ENCODE measurements around the gene UBE2E1. TPM values are rescaled to one million over a fixed set of nuclear protein-coding genes. Genes with fewer than 3 reads are reported as not detected.

UBE2E1 gene
- polyA plus RNA-seq, 3 donors: 142 to 162 (median 142) TPM

GRCh38 chr3:23810343-23811184 is 4.8 kb downstream of the UBE2E1 start:
- DNase-seq (ENCODE audit: extremely low read depth in 1 of 11, low read depth in 9 of 11, low spot score in 4 of 11): peak in 4 of 11 donors; percentile 39 to 52 (median 43)

- DNase-seq (ENCODE audit: extremely low read depth in 1 of 11, low read depth in 9 of 11, low spot score in 4 of 11): no peak
Measured at GRCh38 chr3:23811185-23811527, 5.4 kb downstream of the UBE2E1 start.

DNA sequence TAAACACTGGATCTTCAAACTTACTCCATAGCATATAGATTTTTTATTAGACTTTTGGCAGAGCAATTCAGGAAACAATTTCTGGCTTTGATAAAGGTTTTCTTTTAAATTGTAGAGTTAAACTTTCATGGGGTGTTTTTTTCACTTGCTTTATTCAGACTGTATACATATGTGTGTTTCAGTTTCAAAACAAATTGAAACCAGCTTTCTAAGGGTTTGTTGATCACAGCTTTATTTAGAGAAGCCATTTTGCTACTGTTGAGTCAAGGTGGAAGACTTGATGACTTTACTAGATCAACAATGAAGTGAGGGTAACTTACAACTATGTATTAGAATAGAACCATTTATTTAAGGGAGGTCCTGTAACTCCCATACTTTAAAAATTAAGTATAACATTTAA is 6.2 kb downstream of the UBE2E1 start:
- no peak for DNase-seq (ENCODE audit: extremely low read depth in 1 of 11, low read depth in 9 of 11, low spot score in 4 of 11)

GRCh38 chr3:23815879-23816278 is 10.1 kb downstream of the UBE2E1 start:
- no peak for DNase-seq (ENCODE audit: extremely low read depth in 1 of 11, low read depth in 9 of 11, low spot score in 4 of 11)

- no peak for DNase-seq (ENCODE audit: extremely low read depth in 1 of 11, low read depth in 9 of 11, low spot score in 4 of 11)
Measured at GRCh38 chr3:23816721-23817120, 11.0 kb downstream of the UBE2E1 start.

GRCh38 chr3:23817508-23818223 is 11.9 kb downstream of the UBE2E1 start:
- DNase-seq (ENCODE audit: extremely low read depth in 1 of 11, low read depth in 9 of 11, low spot score in 4 of 11): no peak

- no peak for DNase-seq (ENCODE audit: extremely low read depth in 1 of 11, low read depth in 9 of 11, low spot score in 4 of 11)
Measured at GRCh38 chr3:23819599-23820360, 14.0 kb downstream of the UBE2E1 start.

DNA sequence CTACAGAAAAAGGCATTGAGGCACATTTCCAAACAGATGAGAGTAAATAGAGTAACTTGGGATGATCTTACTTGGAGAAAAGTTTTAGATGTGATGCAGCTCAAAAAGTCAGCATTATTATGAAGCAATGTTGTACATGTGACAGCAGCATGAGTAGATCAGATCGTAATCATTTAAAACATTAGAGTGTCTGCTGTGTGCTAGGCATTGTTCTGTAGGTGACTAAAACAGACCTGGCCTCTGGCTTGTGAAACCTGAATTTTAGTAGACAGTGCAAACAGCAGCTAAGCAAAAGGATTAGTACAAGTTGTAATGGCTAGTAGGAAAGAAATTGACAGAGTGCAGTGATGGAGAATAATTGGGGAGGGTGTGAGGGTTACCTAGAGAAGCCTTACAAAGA is 15.1 kb downstream of the UBE2E1 start:
- DNase-seq (ENCODE audit: extremely low read depth in 1 of 11, low read depth in 9 of 11, low spot score in 4 of 11): no peak

DNA sequence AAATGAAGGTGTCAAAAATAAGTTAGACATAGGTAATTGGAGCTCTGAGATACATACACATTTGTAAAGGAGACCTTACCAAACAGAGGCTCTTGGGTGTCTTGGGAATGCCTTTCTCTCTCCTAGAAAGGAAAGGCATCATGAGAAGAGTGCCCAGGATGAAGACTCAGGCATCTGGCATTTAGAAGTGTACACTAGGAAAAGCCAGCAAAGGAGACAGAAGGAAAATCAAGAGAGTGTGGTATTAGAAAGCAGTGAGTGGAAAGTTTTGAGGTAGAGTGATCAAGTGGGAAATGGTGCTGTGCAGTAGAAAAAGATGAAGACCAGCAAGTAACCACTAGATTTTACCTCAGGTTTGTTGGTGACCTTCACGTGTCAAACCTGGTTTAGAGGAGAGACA is 16.1 kb downstream of the UBE2E1 start:
- no peak for DNase-seq (ENCODE audit: extremely low read depth in 1 of 11, low read depth in 9 of 11, low spot score in 4 of 11)

DNA sequence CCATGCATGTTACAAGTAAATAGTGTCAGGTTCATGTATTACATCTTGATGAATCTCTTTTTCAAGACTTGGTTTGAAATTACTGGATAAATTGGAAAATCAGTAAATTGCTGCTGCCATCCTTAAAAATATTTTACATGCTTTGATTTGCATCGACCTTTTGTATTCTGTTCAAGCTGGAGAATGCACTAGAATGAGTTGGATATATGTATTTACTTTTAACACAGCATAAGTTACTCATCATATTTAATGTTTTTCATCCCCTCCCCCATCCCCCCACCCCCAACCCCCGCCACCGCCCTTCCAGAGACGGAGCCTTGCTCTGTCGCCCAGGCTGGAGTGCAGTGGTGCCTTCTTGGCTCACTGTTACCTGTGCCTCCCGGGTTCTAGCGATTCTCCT is 16.8 kb downstream of the UBE2E1 start:
- no peak for DNase-seq (ENCODE audit: extremely low read depth in 1 of 11, low read depth in 9 of 11, low spot score in 4 of 11)

GRCh38 chr3:23823620-23824019 is 17.9 kb downstream of the UBE2E1 start:
- DNase-seq (ENCODE audit: extremely low read depth in 1 of 11, low read depth in 9 of 11, low spot score in 4 of 11): no peak

DNA sequence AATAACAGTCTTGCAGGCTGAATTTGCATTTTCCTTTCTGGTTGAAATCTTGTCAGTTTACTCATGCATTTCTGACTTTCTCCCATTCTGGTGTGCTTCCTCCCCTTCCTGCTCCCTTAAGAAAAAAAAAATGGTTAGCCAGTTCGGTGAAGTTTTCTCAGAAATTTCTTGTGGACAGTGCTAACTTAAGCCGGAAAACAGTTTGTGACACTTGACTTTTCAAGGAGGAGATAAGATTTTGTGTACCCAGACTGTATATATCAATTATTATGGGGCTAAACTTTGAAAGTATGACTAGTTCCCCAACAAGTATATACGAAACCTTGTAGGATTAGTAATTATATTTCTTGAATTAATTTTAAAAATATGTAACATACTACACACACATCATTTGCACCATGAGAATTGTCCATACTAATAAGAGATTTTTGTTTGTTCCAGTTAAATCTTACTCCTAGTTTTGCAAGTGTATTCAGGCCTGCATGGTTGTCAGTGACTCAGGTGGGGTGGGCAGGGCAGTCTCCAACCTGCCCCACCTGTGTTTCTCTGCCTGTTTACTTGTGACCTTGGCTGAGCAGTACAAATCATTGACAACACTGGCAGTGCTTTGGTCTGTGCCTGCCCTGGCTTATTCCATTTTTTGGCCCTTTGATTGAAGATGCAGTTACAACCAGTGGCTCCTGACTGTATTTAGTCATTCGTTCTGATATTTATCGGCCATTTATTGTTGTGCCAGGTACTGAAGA is 19.1 kb downstream of the UBE2E1 start:
- DNase-seq (ENCODE audit: extremely low read depth in 1 of 11, low read depth in 9 of 11, low spot score in 4 of 11): no peak

DNA sequence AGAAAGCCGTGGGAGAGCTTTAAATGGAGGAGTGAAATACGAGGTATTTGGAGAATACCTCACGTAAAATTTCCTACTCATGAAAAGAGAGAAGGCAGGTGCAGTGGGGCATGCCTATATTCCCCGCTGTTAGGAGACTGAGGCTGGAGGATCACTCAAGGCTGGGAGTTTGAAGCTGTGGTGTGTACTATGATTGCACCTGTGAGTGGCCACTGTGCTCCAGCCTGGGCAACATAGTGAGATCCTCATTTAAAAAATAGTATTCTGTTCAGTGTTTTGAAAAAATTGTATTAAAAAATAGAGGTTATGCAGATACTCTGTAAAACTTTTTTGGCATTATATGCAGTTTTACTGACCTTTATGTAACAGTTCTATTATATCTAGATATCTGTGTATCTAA is 20.0 kb downstream of the UBE2E1 start:
- no peak for DNase-seq (ENCODE audit: extremely low read depth in 1 of 11, low read depth in 9 of 11, low spot score in 4 of 11)

DNA sequence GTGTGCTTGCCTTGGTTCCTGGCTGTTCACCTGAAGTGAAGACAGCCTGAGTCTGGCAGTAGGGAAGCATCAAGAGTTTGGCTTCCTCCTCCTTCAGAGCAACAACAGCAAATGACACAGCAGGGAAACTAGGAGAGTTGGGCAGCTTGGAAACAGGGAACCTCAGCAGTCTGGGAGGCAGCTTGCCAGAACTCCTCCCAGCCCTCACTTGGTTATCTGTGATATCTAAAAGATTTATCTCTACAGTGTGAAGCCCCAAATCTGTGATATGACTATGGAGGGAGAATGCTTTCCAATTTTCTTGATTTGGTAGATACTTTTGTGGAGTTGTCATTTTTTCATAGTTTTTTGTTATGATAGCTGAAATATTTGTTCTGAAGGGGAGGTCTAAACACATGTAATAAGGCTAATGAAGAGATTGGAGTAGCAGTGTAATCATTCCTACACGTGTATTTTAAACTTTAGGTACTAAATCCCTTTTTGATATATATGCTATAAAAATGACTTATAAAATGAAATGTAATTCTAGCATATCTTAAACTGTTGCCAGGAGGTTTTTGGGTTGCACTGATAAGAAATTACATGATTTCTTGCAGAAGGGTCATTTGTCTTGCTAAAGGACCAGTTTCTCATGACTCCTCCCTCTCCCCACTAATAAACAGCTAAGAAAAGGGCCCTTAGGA is 20.8 kb downstream of the UBE2E1 start:
- no peak for DNase-seq (ENCODE audit: extremely low read depth in 1 of 11, low read depth in 9 of 11, low spot score in 4 of 11)

DNA sequence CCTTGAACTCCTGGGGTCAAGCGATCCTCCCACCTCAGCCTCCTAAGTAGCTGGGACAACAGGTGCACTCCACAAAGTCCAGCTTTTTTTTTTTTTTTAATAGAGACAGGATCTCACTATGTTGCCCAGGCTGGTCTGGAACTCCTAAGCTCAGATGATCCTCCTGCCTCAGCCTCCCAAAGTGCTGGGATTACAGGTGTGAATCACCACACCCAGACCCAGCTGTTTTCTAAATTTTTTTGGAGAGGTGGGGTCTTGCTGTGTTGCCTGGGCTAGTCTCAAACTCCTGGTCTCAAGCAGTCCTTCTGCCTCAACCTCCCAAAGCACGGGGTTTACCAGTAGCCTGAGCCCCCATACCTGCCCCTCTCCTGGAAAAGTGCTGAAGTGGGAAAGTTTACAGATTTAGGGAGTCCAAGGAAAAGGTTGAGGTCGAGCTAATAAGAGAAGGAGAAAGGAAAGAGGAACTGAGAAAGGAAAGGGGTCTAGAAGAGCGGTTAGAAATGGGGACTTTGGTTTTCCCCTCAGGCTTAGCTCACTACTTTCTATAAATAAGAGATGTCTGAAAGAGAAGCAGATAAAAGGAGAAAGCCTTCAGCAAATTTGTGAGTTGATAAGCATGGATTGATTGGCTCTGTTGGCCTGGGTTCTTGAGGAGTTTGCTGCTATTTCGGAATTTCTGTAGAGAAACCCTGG is 23.6 kb downstream of the UBE2E1 start:
- DNase-seq (ENCODE audit: extremely low read depth in 1 of 11, low read depth in 9 of 11, low spot score in 4 of 11): no peak

DNA sequence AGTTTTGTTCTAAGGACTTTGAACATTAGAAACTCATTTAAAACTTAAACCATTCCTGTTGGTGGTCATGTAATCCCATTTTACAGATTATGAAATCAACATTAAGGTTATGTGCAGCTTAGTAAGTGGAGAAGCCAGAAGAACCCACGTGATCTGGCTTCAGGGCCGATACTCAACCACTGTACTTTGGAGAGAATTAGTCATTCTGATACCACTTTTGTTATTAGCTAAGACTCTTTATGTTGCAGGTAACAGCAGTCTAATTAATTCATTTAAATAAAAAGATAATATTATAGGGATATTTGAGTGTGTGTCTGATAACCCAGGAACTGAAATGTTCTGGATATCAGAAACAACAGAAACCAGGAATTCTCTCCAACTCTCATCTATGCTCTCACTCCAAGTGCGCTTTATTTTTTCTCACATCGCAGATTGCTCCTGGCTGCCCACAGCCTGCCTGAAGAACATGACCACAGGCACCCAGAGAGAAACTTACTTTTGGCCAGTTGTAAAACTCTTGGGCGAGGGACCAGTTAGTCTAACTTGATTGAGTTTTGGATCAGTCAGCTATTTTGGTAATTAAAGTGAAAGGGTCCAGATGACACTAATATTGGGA is 25.2 kb downstream of the UBE2E1 start:
- no peak for DNase-seq (ENCODE audit: extremely low read depth in 1 of 11, low read depth in 9 of 11, low spot score in 4 of 11)

DNA sequence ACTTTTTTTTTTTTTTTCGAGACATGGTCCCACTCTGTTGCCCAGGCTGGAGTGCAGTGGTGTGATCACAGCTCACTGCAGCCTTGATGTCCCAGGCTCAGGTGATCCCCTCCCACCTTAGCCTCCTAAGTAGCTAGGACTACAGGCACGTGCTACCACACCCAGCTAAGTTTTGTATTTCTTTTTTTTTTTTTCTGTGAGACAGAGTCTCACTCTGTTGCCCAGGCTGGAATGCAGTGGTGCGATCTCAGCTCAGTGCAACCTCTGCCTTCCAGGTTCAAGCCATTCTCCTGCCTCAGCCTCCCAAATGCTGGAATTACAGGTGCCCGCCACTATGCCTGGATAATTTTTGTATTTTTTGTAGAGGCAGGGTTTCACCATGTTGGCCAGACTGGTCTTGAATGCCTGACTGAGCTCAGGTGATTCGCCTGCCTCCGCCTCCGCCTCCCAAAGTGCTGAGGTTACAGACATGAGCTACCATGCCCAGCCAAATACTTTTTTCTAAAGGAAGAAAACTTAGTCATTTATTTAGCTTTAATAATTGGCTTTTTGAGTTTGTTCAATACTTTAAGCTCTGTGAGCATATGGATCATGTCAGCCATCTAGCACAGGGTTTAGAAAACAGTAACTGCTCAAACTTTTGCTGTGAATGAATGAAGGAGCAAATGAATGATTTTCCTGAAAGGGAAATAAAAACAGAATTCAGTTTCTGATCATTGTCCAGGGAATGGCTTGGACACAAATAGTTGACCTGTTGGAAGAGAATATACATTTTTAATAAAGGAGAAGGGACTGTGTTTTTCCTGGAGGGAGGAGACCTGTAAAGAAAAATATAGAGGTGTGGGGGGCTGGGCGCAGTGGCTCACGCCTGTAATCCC is 26.0 kb downstream of the UBE2E1 start:
- DNase-seq (ENCODE audit: extremely low read depth in 1 of 11, low read depth in 9 of 11, low spot score in 4 of 11): no peak

All from renal cortex interstitium (tissue), 11 donors.